Activated T-helper 2 cell treated with anti-CD3 and anti-CD28 coated beads, Interferon-gamma antibody, Interleukin-2, Interleukin-4, amounts not matched to agents 10 μg/mL and 5 μg/mL and 100 μg/mL, durations not matched to agents 14 hours and 24 hours and 36 hours (primary cell): ENCODE results near the gene DNAJC27. TPM values are rescaled to one million over a fixed set of nuclear protein-coding genes. Genes with fewer than 3 reads are reported as not detected.

Experiments used
- DNase-seq: peaks from one replicate; pipeline ENCODE4 v3.0.0; 2021; ENCODE audit warnings: low spot score
- H3K27ac Mint-ChIP-seq: one replicate; pipeline ENCODE4 v1.8.0; 2021; ENCODE audit warnings: mixed read lengths
- H3K27me3 Mint-ChIP-seq: one replicate; pipeline ENCODE4 v1.8.0; 2021; ENCODE audit warnings: low read depth, mixed read lengths
- H3K36me3 Mint-ChIP-seq: one replicate; pipeline ENCODE4 v1.8.0; 2021; ENCODE audit warnings: low read depth, mixed read lengths
- H3K4me1 Mint-ChIP-seq: one replicate; pipeline ENCODE4 v1.8.0; 2021; ENCODE audit warnings: low read depth, mixed read lengths
- H3K4me3 Mint-ChIP-seq: one replicate; pipeline ENCODE4 v1.8.0; 2021; ENCODE audit warnings: low read depth, mild to moderate bottlenecking, moderate library complexity, mixed read lengths
- H3K9me3 Mint-ChIP-seq: one replicate; pipeline ENCODE4 v1.8.0; 2021; ENCODE audit warnings: mixed read lengths
- intact Hi-C: fragments of 100-400 bp; cut with micrococcal nuclease; formaldehyde crosslinking; loops from one replicate; pipeline ENCODE4 v1.15.1; 2023
- total RNA-seq: library from RNA; stranded (reverse); gene quantifications from 2 replicates; pipeline ENCODE4 v1.2.3, GENCODE V29; 2022

DNAJC27 gene
- total RNA-seq, 1 donor from 2014 or later = 6.1 TPM

GRCh38 chr2:24986372-24986771 is 14.6 kb upstream of the DNAJC27 start:
- Mint-ChIP-seq H3K4me1 (no peaks in the 10 kb centered on the region), H3K27ac (no peak overlapping the region), H3K36me3 (no peaks in the 10 kb centered on the region), H3K27me3 (peaks cover 7% of the 10 kb centered on the region), H3K4me3 (no peak overlapping the region), H3K9me3 (no peaks in the 10 kb centered on the region)
- DNase-seq = no peak
- intact Hi-C loops = no loop called here

- Mint-ChIP-seq H3K9me3 (no peaks in the 10 kb centered on the region), H3K27ac (no peak overlapping the region), H3K27me3 (peaks cover 7% of the 10 kb centered on the region), H3K4me3 (no peak overlapping the region), H3K4me1 (no peaks in the 10 kb centered on the region), H3K36me3 (no peaks in the 10 kb centered on the region)
- intact Hi-C loops = no loop called here
- DNase-seq = no peak
These were observed 13.8 kb upstream of the DNAJC27 start for GRCh38 chr2:24985511-24985910.

- peaks cover 5% of the 10 kb centered on the region for H3K27me3 Mint-ChIP-seq
- intact Hi-C loops = no loop called here
- H3K9me3 Mint-ChIP-seq = no peaks in the 10 kb centered on the region
- H3K4me3 Mint-ChIP-seq = no peak overlapping the region
- DNase-seq = no peak
- H3K27ac Mint-ChIP-seq = no peak overlapping the region
- no peaks in the 10 kb centered on the region for H3K36me3 Mint-ChIP-seq
- no peaks in the 10 kb centered on the region for H3K4me1 Mint-ChIP-seq
These were observed 13.2 kb upstream of the DNAJC27 start for GRCh38 chr2:24984912-24985311.

GRCh38 chr2:24981411-24982136 is 9.8 kb upstream of the DNAJC27 start:
- no peak overlapping the region for H3K4me3 Mint-ChIP-seq
- intact Hi-C loops = no loop called here
- no peaks in the 10 kb centered on the region for H3K9me3 Mint-ChIP-seq
- H3K27me3 Mint-ChIP-seq = peaks cover 5% of the 10 kb centered on the region
- no peak for DNase-seq
- H3K27ac Mint-ChIP-seq = no peak overlapping the region
- peaks cover 3% of the 10 kb centered on the region for H3K4me1 Mint-ChIP-seq
- H3K36me3 Mint-ChIP-seq = no peaks in the 10 kb centered on the region

- Mint-ChIP-seq H3K27me3 (peaks cover 4% of the 10 kb centered on the region), H3K4me3 (no peak overlapping the region), H3K36me3 (no peaks in the 10 kb centered on the region), H3K27ac (no peak overlapping the region), H3K9me3 (no peaks in the 10 kb centered on the region), H3K4me1 (peaks cover 6% of the 10 kb centered on the region)
- intact Hi-C loops = loop anchor here (10.0 kb wide), 1 partner anchor 1034 kb away; the partner anchor contains the start of gene UBXN2A
- no peak for DNase-seq
These were observed 6.9 kb upstream of the DNAJC27 start for GRCh38 chr2:24978661-24979060.

- Mint-ChIP-seq H3K27ac (no peak overlapping the region), H3K4me3 (no peak overlapping the region), H3K36me3 (no peaks in the 10 kb centered on the region), H3K27me3 (peaks cover 4% of the 10 kb centered on the region), H3K4me1 (peaks cover 10% of the 10 kb centered on the region), H3K9me3 (no peaks in the 10 kb centered on the region)
- no peak for DNase-seq
- intact Hi-C loops = loop anchor here (10.0 kb wide), 1 partner anchor 1033 kb away; the partner anchor contains the start of gene UBXN2A
These were observed 5.9 kb upstream of the DNAJC27 start for GRCh38 chr2:24977631-24978030.

- Mint-ChIP-seq H3K4me1 (peaks cover 19% of the 10 kb centered on the region), H3K9me3 (no peaks in the 10 kb centered on the region), H3K27ac (no peak overlapping the region), H3K4me3 (no peak overlapping the region), H3K27me3 (peaks cover 1% of the 10 kb centered on the region), H3K36me3 (peaks cover 8% of the 10 kb centered on the region)
- intact Hi-C loops = loop anchor here (2.0 to 10.0 kb wide), 5 partner anchors 69 to 1373 kb away; partner anchors contain the start of genes ADGRF3, CENPO, EFR3B and PTRHD1
- no peak for DNase-seq
These were observed 2.1 kb upstream of the DNAJC27 start for GRCh38 chr2:24973812-24974211.

- intact Hi-C loops = loop anchor here (2.0 to 10.0 kb wide), 5 partner anchors 70 to 1375 kb away; partner anchors contain the start of genes ADGRF3, CENPO, EFR3B and PTRHD1
- no peaks in the 10 kb centered on the region for H3K9me3 Mint-ChIP-seq
- DNase-seq = peak; percentile 41
- peaks cover 1% of the 10 kb centered on the region for H3K27me3 Mint-ChIP-seq
- H3K36me3 Mint-ChIP-seq = peaks cover 12% of the 10 kb centered on the region
- peak overlapping the region; percentile 96 for H3K4me3 Mint-ChIP-seq
- H3K4me1 Mint-ChIP-seq = peaks cover 17% of the 10 kb centered on the region
- peak overlapping the region; percentile 100 for H3K27ac Mint-ChIP-seq
These were observed 683 bp upstream of the DNAJC27 start for GRCh38 chr2:24972315-24972961.

GRCh38 chr2:24971286-24971535 is 544 bp downstream of the DNAJC27 start:
- DNase-seq = no peak
- peaks cover 17% of the 10 kb centered on the region for H3K4me1 Mint-ChIP-seq
- H3K27me3 Mint-ChIP-seq = peaks cover 1% of the 10 kb centered on the region
- peaks cover 20% of the 10 kb centered on the region for H3K36me3 Mint-ChIP-seq
- H3K27ac Mint-ChIP-seq = peak overlapping the region; percentile 100
- peak overlapping the region; percentile 96 for H3K4me3 Mint-ChIP-seq
- intact Hi-C loops = loop anchor here (1.0 to 10.0 kb wide), 5 partner anchors 52 to 1376 kb away; partner anchors contain the start of genes ADGRF3, CENPO, PTRHD1 and SELENOI
- H3K9me3 Mint-ChIP-seq = no peaks in the 10 kb centered on the region

- peak overlapping the region; percentile 96 for H3K4me3 Mint-ChIP-seq
- peak overlapping the region; percentile 100 for H3K27ac Mint-ChIP-seq
- H3K4me1 Mint-ChIP-seq = peaks cover 17% of the 10 kb centered on the region
- H3K36me3 Mint-ChIP-seq = peaks cover 26% of the 10 kb centered on the region
- intact Hi-C loops = loop anchor here (1.0 to 10.0 kb wide), 5 partner anchors 51 to 1377 kb away; partner anchors contain the start of genes ADGRF3, CENPO, PTRHD1 and SELENOI
- no peaks in the 10 kb centered on the region for H3K9me3 Mint-ChIP-seq
- no peak for DNase-seq
- peaks cover 1% of the 10 kb centered on the region for H3K27me3 Mint-ChIP-seq
These were observed 1.1 kb downstream of the DNAJC27 start for GRCh38 chr2:24970483-24971285.

GRCh38 chr2:24969784-24970183 is 2.0 kb downstream of the DNAJC27 start:
- Mint-ChIP-seq H3K36me3 (peaks cover 30% of the 10 kb centered on the region), H3K27me3 (no peaks in the 10 kb centered on the region), H3K4me3 (no peak overlapping the region), H3K9me3 (no peaks in the 10 kb centered on the region), H3K4me1 (peaks cover 17% of the 10 kb centered on the region), H3K27ac (no peak overlapping the region)
- intact Hi-C loops = loop anchor here (5.0 to 10.0 kb wide), 4 partner anchors 177 to 1378 kb away; partner anchors contain the start of genes ADGRF3, CENPO, PTRHD1 and SELENOI
- DNase-seq = no peak

GRCh38 chr2:24961903-24962302 is 9.9 kb downstream of the DNAJC27 start:
- DNase-seq = no peak
- peaks cover 79% of the 10 kb centered on the region for H3K36me3 Mint-ChIP-seq
- intact Hi-C loops = no loop called here
- no peak overlapping the region for H3K27ac Mint-ChIP-seq
- peaks cover 8% of the 10 kb centered on the region for H3K4me1 Mint-ChIP-seq
- no peak overlapping the region for H3K4me3 Mint-ChIP-seq
- no peaks in the 10 kb centered on the region for H3K9me3 Mint-ChIP-seq
- H3K27me3 Mint-ChIP-seq = no peaks in the 10 kb centered on the region
